Trophoblast cell (in vitro differentiated cells and primary cell): ENCODE measurements around the gene CES2.

ENCODE experiments used
- DNase-seq, 2 donors: peaks; one replicate each; pipeline ENCODE4 v3.0.0-alpha.2; 2016
- H2AFZ ChIP-seq: 2 replicates; pipeline ENCODE4 v1.6.1; 2013; ENCODE audit warnings: low read length, moderate library complexity, mild to moderate bottlenecking; ENCODE audit not compliant: insufficient read depth, poor library complexity
- H2AK5ac ChIP-seq: 2 replicates; pipeline ENCODE4 v1.6.1; 2013; ENCODE audit warnings: mild to moderate bottlenecking, low read length
- H2BK120ac ChIP-seq: 2 replicates; pipeline ENCODE4 v1.6.1; 2013; ENCODE audit warnings: low read length, mild to moderate bottlenecking, moderate library complexity; ENCODE audit not compliant: insufficient read depth, poor library complexity
- H2BK12ac ChIP-seq: 2 replicates; pipeline ENCODE4 v1.6.1; 2013; ENCODE audit warnings: mild to moderate bottlenecking, low read length, moderate library complexity
- H2BK5ac ChIP-seq: 2 replicates; pipeline ENCODE4 v1.6.1; 2013; ENCODE audit warnings: low read length, low read depth, moderate library complexity, mild to moderate bottlenecking; ENCODE audit not compliant: poor library complexity
- H3K14ac ChIP-seq: 2 replicates; pipeline ENCODE4 v1.6.1; 2013; ENCODE audit warnings: mild to moderate bottlenecking, low read length
- H3K18ac ChIP-seq: 2 replicates; pipeline ENCODE4 v1.6.1; 2013; ENCODE audit warnings: mild to moderate bottlenecking, low read length
- H3K23ac ChIP-seq: 2 replicates; pipeline ENCODE4 v1.6.1; 2013; ENCODE audit warnings: low read length
- H3K27ac ChIP-seq: 2 replicates; pipeline ENCODE4 v1.5.1; 2013; ENCODE audit warnings: low read depth, mild to moderate bottlenecking, inconsistent platforms, low read length, moderate library complexity
- H3K27me3 ChIP-seq: 2 replicates; pipeline ENCODE4 v1.6.1; 2013; ENCODE audit warnings: inconsistent platforms, mild to moderate bottlenecking, low read length, moderate library complexity; ENCODE audit not compliant: insufficient read depth
- H3K36me3 ChIP-seq, 2 experiments: 1 replicate in 1 of 2; 2 replicates in 1 of 2; pipeline ENCODE4 v1.6.1; 2013; ENCODE audit warnings: low read length in 2 of 2, mild to moderate bottlenecking in 2 of 2, moderate library complexity in 1 of 2; ENCODE audit not compliant: insufficient read depth in 2 of 2, control insufficient read depth in 1 of 2
- H3K4ac ChIP-seq: 2 replicates; pipeline ENCODE4 v1.6.1; 2013; ENCODE audit warnings: low read depth, mild to moderate bottlenecking, low read length, moderate library complexity
- H3K4me1 ChIP-seq, 2 experiments: 1 replicate in 1 of 2; 2 replicates in 1 of 2; pipeline ENCODE4 v1.6.1; 2013; ENCODE audit warnings: low read length in 2 of 2, mild to moderate bottlenecking in 2 of 2, moderate library complexity in 1 of 2; ENCODE audit not compliant: insufficient read depth in 2 of 2, control insufficient read depth in 1 of 2
- H3K4me2 ChIP-seq: 2 replicates; pipeline ENCODE4 v1.6.1; 2013; ENCODE audit warnings: inconsistent platforms, mild to moderate bottlenecking, low read length, moderate library complexity
- H3K4me3 ChIP-seq: 2 replicates; pipeline ENCODE4 v1.5.1; 2013; ENCODE audit warnings: mild to moderate bottlenecking, low read depth, low read length, inconsistent platforms
- H3K79me1 ChIP-seq: one replicate; pipeline ENCODE4 v1.6.1; 2013; ENCODE audit warnings: low read length
- H3K79me2 ChIP-seq: 2 replicates; pipeline ENCODE4 v1.6.1; 2013; ENCODE audit warnings: low read length, mild to moderate bottlenecking; ENCODE audit not compliant: control insufficient read depth, insufficient read depth, poor library complexity
- H3K9ac ChIP-seq: 2 replicates; pipeline ENCODE4 v1.6.1; 2013; ENCODE audit warnings: mild to moderate bottlenecking, low read length
- H3K9me3 ChIP-seq: 2 replicates; pipeline ENCODE4 v1.6.1; 2013; ENCODE audit warnings: low read depth, mild to moderate bottlenecking, control low read depth, inconsistent platforms, low read length; ENCODE audit not compliant: insufficient read depth
- H4K12ac ChIP-seq: 2 replicates; pipeline ENCODE4 v1.6.1; 2013; ENCODE audit warnings: low read depth, mild to moderate bottlenecking, low read length, moderate library complexity
- H4K8ac ChIP-seq: 2 replicates; pipeline ENCODE4 v1.6.1; 2013; ENCODE audit warnings: low read depth, mild to moderate bottlenecking, low read length, moderate library complexity
- H4K91ac ChIP-seq: one replicate; pipeline ENCODE4 v1.6.1; 2013; ENCODE audit warnings: low read depth, mild to moderate bottlenecking, low read length, moderate library complexity
- WGBS: extraction: QIAGEN DNeasy Blood & Tissue Kit; methylation state at CpG from one replicate; pipeline ENCODE4 v1.1.7; 2013; ENCODE audit warnings: missing lambda C conversion rate; ENCODE audit not compliant: insufficient read length, insufficient coverage; ENCODE audit errors: extremely low coverage; 5-methylcytosine and 5-hydroxymethylcytosine counted together

CES2 gene

DNA sequence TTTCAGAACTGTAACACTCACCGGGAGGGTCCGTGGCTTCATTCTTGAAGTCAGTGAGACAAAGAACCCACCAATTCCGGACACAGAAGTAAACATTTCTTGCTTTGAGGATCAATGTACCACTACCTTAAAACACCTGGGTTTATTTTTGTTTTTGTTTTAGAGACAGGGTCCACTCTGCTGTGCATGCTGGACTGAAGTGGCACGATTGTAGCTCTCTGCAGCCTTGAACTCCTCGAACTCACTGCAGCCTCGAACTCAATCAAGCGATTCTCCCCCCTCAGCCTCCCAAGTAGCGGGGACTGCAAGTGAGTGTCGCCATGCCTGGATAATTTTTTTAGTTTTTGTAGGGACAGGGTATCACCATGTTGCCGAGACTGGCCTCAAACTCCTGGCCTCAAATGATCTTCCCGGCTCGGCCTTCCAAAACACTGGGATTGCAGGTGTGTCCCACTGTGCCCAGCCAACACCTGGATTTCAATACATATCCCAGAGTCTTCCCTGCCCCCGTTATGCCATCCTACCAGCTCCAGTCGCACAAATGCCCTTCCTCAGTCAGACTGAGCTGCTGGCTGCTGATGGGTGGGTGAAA is 40.1 kb downstream of the CES2 start:
- Histone ChIP-seq H3K4me3 (no peak overlapping the region), H2BK5ac (no peak overlapping the region), H3K27ac (no peak overlapping the region), H2AK5ac (no peak overlapping the region), H3K18ac (no peak overlapping the region), H2BK12ac (no peak overlapping the region), H3K14ac (no peak overlapping the region), H3K4ac (no peak overlapping the region), H3K23ac (no peak overlapping the region), H3K79me2 (no peaks in the 10 kb centered on the region), H3K4me1 (no peaks in the 10 kb centered on the region), H3K79me1 (no peaks in the 10 kb centered on the region), H3K27me3 (no peaks in the 10 kb centered on the region), H3K9me3 (no peaks in the 10 kb centered on the region), H4K12ac (no peak overlapping the region), H4K91ac (no peak overlapping the region), H3K36me3 (no peaks in the 10 kb centered on the region), H3K9ac (no peak overlapping the region), H4K8ac (no peak overlapping the region), H2BK120ac (no peak overlapping the region), H3K4me2 (no peak overlapping the region), H2AFZ (no peak overlapping the region)
- DNase-seq: no peak
- no CpG with 5 or more reads among the region's 14 CpGs for WGBS

DNA sequence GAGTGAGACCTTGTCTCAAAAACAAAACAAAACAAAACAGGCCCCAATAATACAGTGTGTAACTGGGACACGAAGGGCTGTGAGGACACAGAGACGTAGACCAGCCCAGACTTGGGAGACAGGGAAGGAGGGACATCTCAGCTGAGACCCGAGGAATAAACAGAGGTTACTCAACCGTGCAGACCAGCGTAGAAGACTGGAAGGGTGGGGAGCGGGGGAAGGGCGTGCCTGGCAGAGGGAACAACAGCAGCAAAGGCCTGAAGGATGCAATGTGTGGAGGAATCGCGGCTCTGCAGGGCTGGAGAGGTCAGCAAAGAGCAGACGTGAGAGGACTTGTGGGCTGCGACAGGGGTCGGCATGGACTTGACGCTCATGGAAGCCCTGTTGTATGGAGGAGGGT is 41.4 kb downstream of the CES2 start:
- no peak overlapping the region for H3K18ac ChIP-seq
- H3K79me2 ChIP-seq: no peaks in the 10 kb centered on the region
- no peaks in the 10 kb centered on the region for H3K79me1 ChIP-seq
- no peak overlapping the region for H3K27ac ChIP-seq
- H3K4me3 ChIP-seq: no peak overlapping the region
- H3K14ac ChIP-seq: no peak overlapping the region
- no peak overlapping the region for H3K9ac ChIP-seq
- no CpG with 5 or more reads among the region's 13 CpGs for whole genome bisulfite sequencing
- H2AFZ ChIP-seq: no peak overlapping the region
- no peak overlapping the region for H3K4ac ChIP-seq
- H4K8ac ChIP-seq: no peak overlapping the region
- H3K4me2 ChIP-seq: no peak overlapping the region
- DNase-seq: no peak
- no peaks in the 10 kb centered on the region for H3K27me3 ChIP-seq
- no peak overlapping the region for H2AK5ac ChIP-seq
- H2BK12ac ChIP-seq: no peak overlapping the region
- H2BK120ac ChIP-seq: no peak overlapping the region
- no peak overlapping the region for H3K23ac ChIP-seq
- no peaks in the 10 kb centered on the region for H3K36me3 ChIP-seq
- no peaks in the 10 kb centered on the region for H3K4me1 ChIP-seq
- H4K91ac ChIP-seq: no peak overlapping the region
- H4K12ac ChIP-seq: no peak overlapping the region
- H2BK5ac ChIP-seq: no peak overlapping the region
- no peaks in the 10 kb centered on the region for H3K9me3 ChIP-seq

DNA sequence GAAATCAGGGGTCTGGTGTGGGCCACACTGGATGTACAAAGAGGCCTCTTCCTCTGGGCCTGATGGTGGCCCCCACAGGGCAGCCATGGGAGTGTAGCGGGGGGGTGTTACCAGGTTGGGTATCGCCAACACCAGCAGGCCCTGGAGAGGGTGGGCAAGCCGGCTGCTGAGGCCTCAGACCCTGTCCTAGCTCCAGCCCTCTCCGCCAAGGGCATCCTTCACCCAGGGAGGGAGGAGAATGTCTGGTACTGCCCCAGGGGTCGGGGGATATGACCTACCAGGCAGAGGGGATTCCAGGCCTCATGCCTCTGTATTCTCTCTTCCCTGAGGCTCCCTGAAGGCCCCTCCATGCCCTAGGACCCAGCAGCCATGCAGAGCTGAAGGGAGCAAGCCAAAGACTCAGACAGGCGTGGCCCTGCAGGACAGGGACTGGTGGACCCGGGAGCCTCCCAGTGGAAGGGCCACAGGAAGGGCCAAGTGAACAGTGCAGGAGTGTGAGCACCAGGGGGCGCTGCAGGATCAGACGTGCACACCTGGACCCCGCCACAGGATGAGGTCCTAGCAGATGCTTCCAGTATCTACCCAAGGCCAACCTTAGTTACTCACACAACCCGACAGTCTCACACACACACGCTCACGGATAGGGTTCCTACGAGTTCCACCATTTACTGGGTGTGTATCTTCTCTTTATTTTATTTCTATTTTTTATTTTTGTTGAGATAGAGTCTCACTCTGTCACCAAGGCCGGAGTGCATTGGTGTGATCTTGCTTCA is 42.2 kb downstream of the CES2 start:
- H4K12ac ChIP-seq: no peak overlapping the region
- no CpG with 5 or more reads among the region's 15 CpGs for WGBS

DNA sequence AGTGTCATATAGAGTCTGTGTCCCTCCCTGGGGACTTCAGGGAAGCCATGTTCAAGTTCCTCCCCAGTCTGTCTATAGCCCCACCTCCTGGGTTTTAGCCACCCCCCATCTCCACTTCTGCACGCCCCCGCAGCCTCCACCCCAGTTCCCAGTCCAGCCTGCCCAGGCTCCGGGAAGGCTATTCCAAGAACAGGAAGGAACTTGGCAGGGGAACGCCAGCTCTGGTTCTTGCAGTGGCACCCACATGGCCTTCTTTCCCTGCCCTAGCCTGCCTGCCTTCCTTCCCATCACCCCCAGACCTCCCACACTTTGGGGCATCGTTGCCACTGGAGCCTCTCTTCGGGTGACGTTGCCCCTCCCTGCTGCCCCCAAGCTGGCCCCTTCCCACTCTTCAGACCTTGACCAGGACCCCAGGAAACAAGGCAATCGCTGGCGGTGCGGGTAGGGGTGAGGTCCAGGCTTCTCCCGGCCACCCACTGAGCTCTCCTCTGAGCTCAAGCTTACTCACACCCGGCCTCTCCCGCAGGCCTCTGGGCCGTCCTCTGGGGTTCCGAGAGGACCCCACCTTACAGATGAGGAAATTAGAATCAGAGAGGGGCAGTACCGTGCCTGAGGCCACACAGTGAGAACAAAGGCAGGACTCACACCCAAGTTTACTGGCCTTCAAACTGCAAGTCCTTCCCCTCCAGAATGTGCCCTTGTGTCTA is 43.8 kb downstream of the CES2 start:
- H3K4ac ChIP-seq: no peak overlapping the region
- no peaks in the 10 kb centered on the region for H3K9me3 ChIP-seq
- no peak overlapping the region for H2AK5ac ChIP-seq
- H3K23ac ChIP-seq: no peak overlapping the region
- H4K91ac ChIP-seq: no peak overlapping the region
- H3K79me2 ChIP-seq: no peaks in the 10 kb centered on the region
- no peaks in the 10 kb centered on the region for H3K79me1 ChIP-seq
- H2BK12ac ChIP-seq: no peak overlapping the region
- H3K14ac ChIP-seq: no peak overlapping the region
- no peak for DNase-seq
- no peak overlapping the region for H3K9ac ChIP-seq
- H3K27me3 ChIP-seq: no peaks in the 10 kb centered on the region
- H3K27ac ChIP-seq: no peak overlapping the region
- H2AFZ ChIP-seq: no peak overlapping the region
- WGBS: no CpG with 5 or more reads among the region's 16 CpGs
- H3K36me3 ChIP-seq: no peaks in the 10 kb centered on the region
- H3K4me2 ChIP-seq: no peak overlapping the region
- H4K12ac ChIP-seq: no peak overlapping the region
- no peaks in the 10 kb centered on the region for H3K4me1 ChIP-seq
- no peak overlapping the region for H2BK120ac ChIP-seq
- H3K18ac ChIP-seq: no peak overlapping the region
- H4K8ac ChIP-seq: no peak overlapping the region
- no peak overlapping the region for H2BK5ac ChIP-seq
- H3K4me3 ChIP-seq: no peak overlapping the region

More for the DNA sequence above, 42.2 kb downstream of the CES2 start:
- Histone ChIP-seq H3K79me2 (no peaks in the 10 kb centered on the region), H3K14ac (no peak overlapping the region), H3K4me3 (no peak overlapping the region), H3K27me3 (no peaks in the 10 kb centered on the region), H3K79me1 (no peaks in the 10 kb centered on the region), H3K9ac (no peak overlapping the region), H3K4me2 (no peak overlapping the region), H4K8ac (no peak overlapping the region), H3K4ac (no peak overlapping the region), H2AFZ (no peak overlapping the region), H3K18ac (no peak overlapping the region), H3K23ac (no peak overlapping the region), H4K91ac (no peak overlapping the region), H3K36me3 (no peaks in the 10 kb centered on the region), H2BK12ac (no peak overlapping the region), H2AK5ac (no peak overlapping the region), H3K9me3 (no peaks in the 10 kb centered on the region), H3K4me1 (no peaks in the 10 kb centered on the region), H2BK5ac (no peak overlapping the region), H3K27ac (no peak overlapping the region), H2BK120ac (no peak overlapping the region)
- DNase-seq: peak; percentile 89 to 93
